ENCODE data around the gene SOX13. TPM values are rescaled to one million over a fixed set of nuclear protein-coding genes. Genes with fewer than 3 reads are reported as not detected.
A peak's percentile ranks its signal among the peaks of the same experiment; 100 is the strongest.

The SOX13 gene
- total RNA-seq: not detected in 2 replicates

DNA sequence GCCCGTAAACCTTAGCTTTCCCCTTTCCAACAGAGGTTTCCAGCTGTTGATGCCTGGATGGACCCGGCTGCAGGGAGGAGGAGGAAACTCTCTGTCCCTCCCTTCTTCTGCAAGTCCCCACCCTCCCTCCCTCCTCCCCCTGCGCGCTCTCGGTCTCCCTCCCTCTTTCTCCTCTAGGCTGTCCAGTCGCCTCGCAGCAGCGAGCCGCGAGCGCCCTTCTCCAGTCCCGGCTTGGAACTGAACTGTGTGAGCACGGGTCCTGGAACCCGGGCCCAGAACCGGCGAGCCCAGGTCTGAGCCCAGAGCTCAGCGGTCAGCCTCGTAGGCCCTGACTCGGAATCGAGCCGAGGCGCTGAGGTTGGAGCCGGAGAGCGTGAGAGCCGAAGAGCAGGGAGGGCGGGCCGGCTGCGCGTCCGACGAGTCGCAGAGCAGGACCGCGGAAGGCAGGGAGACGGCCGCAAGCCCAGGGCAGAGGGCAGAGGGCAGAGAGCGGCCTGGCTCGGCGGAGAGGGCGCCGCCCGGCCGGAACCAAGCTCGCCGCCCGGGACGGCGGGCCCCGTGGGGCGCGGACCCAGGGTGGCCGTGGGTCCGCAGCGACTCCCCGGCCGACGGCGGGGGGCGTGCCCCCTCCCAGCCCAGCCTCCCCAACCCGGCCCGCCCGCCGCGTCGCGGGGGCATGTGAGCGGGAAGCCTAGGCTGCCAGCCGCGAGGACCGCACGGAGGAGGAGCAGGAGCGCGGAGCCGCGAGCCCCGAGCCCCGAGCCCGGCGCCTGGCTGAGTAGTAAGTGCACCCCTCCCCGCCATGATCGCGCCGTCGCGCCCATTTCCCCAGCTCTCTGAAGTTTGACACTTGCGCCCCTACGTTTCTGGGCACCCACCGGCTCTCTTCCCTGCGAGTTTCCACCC is at the start of gene SOX13:
TSS of gene SOX13 (plus strand) at position 185 of the 906 bp plus-strand sequence. CDS start 39,801 bp downstream, outside the sequence.
- no peak for ATAC-seq (ENCODE audit: low read depth)
- H3K36me3 Mint-ChIP-seq (ENCODE audit: low read depth): no peaks in the 10 kb centered on the region
- no peak for DNase-seq
- TF ChIP-seq, protein P1, sequence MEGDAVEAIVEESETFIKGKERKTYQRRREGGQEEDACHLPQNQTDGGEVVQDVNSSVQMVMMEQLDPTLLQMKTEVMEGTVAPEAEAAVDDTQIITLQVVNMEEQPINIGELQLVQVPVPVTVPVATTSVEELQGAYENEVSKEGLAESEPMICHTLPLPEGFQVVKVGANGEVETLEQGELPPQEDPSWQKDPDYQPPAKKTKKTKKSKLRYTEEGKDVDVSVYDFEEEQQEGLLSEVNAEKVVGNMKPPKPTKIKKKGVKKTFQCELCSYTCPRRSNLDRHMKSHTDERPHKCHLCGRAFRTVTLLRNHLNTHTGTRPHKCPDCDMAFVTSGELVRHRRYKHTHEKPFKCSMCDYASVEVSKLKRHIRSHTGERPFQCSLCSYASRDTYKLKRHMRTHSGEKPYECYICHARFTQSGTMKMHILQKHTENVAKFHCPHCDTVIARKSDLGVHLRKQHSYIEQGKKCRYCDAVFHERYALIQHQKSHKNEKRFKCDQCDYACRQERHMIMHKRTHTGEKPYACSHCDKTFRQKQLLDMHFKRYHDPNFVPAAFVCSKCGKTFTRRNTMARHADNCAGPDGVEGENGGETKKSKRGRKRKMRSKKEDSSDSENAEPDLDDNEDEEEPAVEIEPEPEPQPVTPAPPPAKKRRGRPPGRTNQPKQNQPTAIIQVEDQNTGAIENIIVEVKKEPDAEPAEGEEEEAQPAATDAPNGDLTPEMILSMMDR (IDR thresholded peaks at IDR 0.05): no peak
- peaks cover 54% of the 10 kb centered on the region for H3K27me3 Mint-ChIP-seq
- H3K27ac Mint-ChIP-seq: no peak within 1 kb of the TSS
- POLR2A ChIA-PET: no interaction called here
- CTCF ChIA-PET: no interaction called here
- peaks cover 25% of the 10 kb centered on the region for H3K4me1 Mint-ChIP-seq
- peak within 1 kb of the TSS; percentile 77 for H3K4me3 Mint-ChIP-seq
- peaks cover 1% of the 10 kb centered on the region for H3K9me3 Mint-ChIP-seq
- intact Hi-C loops (cut with micrococcal nuclease): no loop called here

GRCh38 chr1:204025917-204026707 is 46.8 kb upstream of the SOX13 start:
- Mint-ChIP-seq H3K4me1 (no peaks in the 10 kb centered on the region), H3K4me3 (no peak overlapping the region), H3K27ac (no peak overlapping the region), H3K27me3 (peaks cover 21% of the 10 kb centered on the region), H3K36me3 (ENCODE audit: low read depth) (no peaks in the 10 kb centered on the region), H3K9me3 (no peaks in the 10 kb centered on the region)
- TF ChIP-seq, protein P1 (IDR thresholded peaks at IDR 0.05): no peak
- POLR2A ChIA-PET: no interaction called here
- CTCF ChIA-PET: no interaction called here
- ATAC-seq (ENCODE audit: low read depth): no peak
- intact Hi-C loops (cut with micrococcal nuclease): no loop called here
- DNase-seq: no peak

DNA sequence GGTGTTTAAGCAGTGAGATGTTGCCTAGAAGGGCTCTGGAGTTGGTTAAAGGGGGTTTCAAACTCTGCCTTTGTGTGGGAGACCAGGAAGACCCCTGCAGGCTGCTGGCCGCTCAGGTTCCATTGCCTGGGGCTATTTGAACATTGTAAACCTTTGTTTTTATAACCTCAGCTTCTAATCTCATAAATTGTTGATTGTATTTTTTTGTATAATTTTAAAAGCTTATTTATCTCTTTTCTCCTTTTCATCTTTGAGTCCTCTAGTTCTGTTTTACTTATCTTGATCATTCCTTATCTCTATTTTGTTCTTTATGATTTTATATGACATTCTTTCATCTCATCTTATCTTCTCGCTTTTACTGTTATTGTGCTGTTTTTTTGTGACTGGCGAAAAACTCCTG is 45.5 kb upstream of the SOX13 start:
- H3K9me3 Mint-ChIP-seq: no peaks in the 10 kb centered on the region
- TF ChIP-seq, protein P1 (IDR thresholded peaks at IDR 0.05): no peak
- H3K4me3 Mint-ChIP-seq: no peak overlapping the region
- no peaks in the 10 kb centered on the region for H3K36me3 Mint-ChIP-seq (ENCODE audit: low read depth)
- H3K4me1 Mint-ChIP-seq: no peaks in the 10 kb centered on the region
- no peak overlapping the region for H3K27ac Mint-ChIP-seq
- ATAC-seq (ENCODE audit: low read depth) (no peak), DNase-seq (no peak)
- peaks cover 24% of the 10 kb centered on the region for H3K27me3 Mint-ChIP-seq
- POLR2A ChIA-PET: no interaction called here
- intact Hi-C loops (cut with micrococcal nuclease): no loop called here
- CTCF ChIA-PET: no interaction called here

DNA sequence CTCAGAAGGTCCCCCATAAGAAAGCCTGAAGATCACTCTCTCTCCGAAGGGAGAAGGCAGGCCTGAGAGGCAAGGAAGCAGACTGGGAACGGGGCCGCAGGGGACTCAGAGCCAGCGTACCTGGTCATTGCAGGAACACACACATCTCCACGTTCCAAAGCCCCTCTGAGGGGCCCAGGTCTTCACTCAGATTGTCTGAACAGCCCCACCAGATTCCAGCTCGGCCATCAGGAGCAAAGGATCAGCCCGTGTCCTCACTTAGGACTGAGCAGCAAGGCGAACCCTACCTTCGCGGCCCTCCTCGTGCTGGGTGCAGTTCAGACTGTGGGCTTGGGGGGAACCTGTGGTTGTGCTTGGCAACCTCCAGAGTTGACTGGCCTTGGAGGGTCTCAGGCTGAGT is 43.9 kb upstream of the SOX13 start:
- no peak for ATAC-seq (ENCODE audit: low read depth)
- H3K27me3 Mint-ChIP-seq: peaks cover 28% of the 10 kb centered on the region

More for the DNA sequence above, 43.9 kb upstream of the SOX13 start:
- no peak overlapping the region for H3K27ac Mint-ChIP-seq
- CTCF ChIA-PET: no interaction called here
- no peak for DNase-seq
- POLR2A ChIA-PET: no interaction called here
- no peaks in the 10 kb centered on the region for H3K36me3 Mint-ChIP-seq (ENCODE audit: low read depth)
- H3K9me3 Mint-ChIP-seq: no peaks in the 10 kb centered on the region
- H3K4me3 Mint-ChIP-seq: no peak overlapping the region
- H3K4me1 Mint-ChIP-seq: no peaks in the 10 kb centered on the region
- intact Hi-C loops (cut with micrococcal nuclease): no loop called here
- TF ChIP-seq, protein P1 (IDR thresholded peaks at IDR 0.05): no peak

All from activated B cell treated with CpG ODN at 0.5 μM for 24 hours (primary cell).